ENCODE data around the gene B9D1.

Gene B9D1

DNA sequence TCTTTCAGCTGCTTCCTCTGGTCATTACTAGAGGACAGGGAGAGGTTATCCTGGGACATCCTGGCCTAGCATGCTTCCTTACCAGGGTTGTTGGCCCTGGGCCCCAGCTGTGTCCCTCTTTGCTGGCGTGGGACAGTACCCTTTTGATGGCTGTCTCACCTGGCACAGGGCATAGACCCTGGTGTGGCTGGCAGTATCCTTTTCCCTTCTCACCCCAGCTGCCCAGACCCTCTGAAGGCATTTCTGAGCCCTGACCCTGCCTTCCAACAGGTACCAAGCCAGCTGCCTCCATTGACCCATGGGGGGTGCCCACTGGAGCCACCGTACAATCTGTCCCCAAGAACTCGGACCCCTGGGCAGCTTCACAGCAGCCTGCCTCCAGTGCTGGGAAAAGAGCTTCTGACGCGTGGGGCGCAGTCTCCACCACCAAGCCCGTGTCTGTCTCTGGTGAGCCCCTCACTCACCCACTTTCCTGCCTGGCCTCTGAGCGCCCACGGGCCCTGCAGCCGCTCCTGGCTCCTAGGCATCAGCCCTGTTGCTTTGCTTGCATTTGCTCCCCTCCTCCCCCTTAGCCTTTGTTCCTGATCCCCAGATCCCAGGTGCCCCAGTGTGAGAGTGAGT is 34.0 kb downstream of the B9D1 start:
- DNase-seq (ENCODE audit: extremely low read depth, low read depth): no peak
- TF ChIP-seq, protein P1, sequence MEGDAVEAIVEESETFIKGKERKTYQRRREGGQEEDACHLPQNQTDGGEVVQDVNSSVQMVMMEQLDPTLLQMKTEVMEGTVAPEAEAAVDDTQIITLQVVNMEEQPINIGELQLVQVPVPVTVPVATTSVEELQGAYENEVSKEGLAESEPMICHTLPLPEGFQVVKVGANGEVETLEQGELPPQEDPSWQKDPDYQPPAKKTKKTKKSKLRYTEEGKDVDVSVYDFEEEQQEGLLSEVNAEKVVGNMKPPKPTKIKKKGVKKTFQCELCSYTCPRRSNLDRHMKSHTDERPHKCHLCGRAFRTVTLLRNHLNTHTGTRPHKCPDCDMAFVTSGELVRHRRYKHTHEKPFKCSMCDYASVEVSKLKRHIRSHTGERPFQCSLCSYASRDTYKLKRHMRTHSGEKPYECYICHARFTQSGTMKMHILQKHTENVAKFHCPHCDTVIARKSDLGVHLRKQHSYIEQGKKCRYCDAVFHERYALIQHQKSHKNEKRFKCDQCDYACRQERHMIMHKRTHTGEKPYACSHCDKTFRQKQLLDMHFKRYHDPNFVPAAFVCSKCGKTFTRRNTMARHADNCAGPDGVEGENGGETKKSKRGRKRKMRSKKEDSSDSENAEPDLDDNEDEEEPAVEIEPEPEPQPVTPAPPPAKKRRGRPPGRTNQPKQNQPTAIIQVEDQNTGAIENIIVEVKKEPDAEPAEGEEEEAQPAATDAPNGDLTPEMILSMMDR (IDR thresholded peaks at IDR 0.05; ENCODE audit: low read depth, low read length): no peak

DNA sequence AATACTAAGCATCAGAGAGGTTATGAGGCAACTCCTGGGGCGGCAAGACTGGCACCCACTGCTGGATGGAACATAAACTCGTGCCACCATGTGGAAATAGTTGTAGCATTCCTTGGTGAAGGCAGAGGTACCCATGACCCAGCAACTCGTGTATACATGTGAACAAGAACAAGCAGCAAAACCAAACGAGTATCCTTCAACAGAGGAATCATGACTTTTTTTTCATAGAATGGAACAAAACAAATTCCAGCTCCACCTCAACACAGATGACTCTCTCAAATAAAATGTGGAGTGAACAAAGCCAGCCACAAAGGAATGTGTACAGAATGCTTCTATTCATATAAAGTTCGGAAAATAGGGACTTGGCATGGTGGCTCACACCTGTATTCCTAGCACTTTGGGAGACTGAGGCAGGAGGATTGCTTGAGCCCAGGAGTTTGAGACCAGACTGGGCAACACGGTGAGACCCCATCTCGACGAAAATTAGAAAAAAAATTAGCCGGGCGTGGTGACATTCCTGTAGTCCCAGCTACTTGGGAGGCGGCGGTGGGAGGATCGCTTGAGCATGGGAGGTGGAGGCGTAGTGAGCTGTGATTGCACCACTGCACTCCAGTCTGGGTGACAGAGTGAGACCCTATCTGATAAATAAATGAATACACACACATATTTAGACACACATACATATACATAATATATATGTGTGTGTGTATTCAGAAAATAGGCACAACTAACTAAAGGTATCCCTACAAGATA is 35.3 kb downstream of the B9D1 start:
- peak; percentile 32 for DNase-seq (ENCODE audit: extremely low read depth, low read depth)
- TF ChIP-seq, protein P1 (IDR thresholded peaks at IDR 0.05; ENCODE audit: low read depth, low read length): no peak

DNA sequence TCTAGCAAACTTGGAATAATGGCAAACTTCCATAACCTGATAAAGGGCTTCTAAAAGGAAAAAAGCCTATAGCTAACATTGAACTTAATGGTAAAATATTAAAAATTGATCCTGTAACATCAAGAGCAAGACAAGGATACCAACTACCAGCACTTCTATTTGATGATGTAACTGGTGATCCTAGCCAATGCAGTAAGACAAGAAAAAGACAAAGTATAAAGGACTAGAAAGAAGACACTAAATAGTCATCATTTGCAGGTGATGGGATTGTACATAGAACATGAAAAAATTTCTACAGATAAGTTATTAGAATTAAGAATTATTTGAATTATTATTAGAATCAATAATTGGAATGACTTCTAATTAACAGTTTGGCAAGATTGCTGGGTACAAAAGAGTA is 37.0 kb downstream of the B9D1 start:
- TF ChIP-seq, protein P1 (IDR thresholded peaks at IDR 0.05; ENCODE audit: low read depth, low read length): no peak
- DNase-seq (ENCODE audit: extremely low read depth, low read depth): no peak

DNA sequence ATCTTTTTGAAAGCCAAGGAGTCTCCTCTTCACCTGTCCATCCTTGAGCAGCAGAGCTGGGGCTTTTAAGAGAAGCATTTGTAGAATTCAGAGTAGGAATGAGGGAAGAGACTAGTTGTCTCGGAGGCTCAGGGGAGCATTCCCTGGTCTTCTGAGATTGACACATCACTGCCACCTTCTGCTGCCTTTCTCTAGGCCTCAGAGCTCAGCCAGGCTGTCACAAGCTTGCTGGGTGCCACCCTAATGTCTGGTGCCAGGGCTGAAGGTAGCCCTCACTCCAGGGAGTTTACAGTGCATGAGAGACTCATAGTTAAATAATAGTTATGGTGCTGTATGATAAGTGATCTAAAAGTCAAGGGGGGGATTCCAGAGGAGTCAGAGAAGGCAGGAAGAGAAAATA is 39.7 kb downstream of the B9D1 start:
- TF ChIP-seq, protein P1 (IDR thresholded peaks at IDR 0.05; ENCODE audit: low read depth, low read length): no peak
- DNase-seq (ENCODE audit: extremely low read depth, low read depth): no peak

DNA sequence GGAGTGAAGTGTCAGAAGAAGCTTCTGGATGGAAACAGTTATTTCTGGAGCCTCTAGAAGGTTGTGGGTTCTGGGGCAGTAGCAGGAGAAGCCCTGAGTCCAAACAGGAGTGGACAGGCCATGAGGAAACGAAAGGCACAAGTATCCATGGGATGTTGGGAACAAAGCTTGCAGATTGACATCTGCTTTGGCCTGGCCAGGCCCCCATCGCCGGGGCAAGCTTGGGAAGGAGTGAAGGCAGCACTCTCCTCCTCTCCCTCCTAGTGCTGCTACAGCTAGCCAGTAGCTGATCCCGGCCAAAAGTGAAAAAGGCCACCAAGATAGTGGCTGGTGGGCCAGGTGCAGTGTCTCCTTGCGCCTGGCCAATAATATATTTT is 40.4 kb downstream of the B9D1 start:
- no peak for DNase-seq (ENCODE audit: extremely low read depth, low read depth)
- TF ChIP-seq, protein P1 (IDR thresholded peaks at IDR 0.05; ENCODE audit: low read depth, low read length): no peak

DNA sequence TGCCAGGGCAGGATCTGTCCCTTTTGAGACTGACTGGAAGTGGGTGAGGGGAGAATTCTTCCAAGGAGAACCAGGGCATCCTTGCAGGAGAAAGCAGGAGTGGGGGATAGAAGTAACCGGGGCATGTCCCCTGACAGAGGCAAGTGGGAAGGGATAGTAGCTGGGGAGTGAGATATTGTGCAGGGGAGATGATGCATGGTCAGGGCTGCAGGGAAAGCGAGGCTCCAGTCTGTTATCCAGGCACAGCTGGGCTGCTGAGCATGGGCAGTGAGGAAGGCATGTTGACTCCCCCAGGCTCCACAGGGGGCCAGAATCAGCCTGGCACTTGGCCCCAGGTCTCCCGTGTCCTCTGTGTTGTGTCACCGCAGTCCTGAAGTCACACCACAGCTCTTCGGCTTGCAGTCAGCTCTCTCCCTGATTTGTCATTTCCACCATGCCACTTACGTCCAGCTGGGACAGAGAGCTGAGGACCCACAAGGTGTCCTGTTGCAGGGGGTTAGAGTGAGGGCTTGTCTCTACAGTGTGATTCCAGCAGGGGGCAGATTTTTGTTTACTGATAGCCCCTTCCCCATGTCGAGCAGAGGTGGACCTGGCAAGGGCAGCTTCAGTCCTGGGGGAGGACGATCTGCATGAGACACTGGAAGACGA is 40.9 kb downstream of the B9D1 start:
- TF ChIP-seq, protein P1 (IDR thresholded peaks at IDR 0.05; ENCODE audit: low read depth, low read length): no peak; the same call in 1 of the 2 replicates
- DNase-seq (ENCODE audit: extremely low read depth, low read depth): no peak

DNA sequence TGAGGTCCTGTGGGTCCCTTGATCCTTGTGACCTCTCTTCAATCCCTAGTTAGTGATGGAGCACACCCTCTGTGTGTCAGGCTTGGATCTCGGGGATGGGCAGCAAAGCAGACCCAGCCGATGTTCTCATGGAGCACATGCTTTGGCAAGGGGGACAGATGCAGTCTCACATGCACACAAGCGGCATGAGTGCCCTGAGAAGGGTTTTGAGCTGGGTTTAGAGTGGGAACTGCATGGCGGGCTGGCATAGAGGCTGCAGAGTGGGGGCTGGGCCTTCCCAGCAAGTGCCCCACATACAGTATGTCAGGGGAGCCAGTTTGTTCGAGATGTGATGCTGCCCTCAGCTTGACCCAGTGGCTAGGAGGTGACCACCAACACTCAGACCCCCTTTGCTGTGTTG is 41.6 kb downstream of the B9D1 start:
- TF ChIP-seq, protein P1 (IDR thresholded peaks at IDR 0.05; ENCODE audit: low read depth, low read length): no peak
- DNase-seq (ENCODE audit: extremely low read depth, low read depth): no peak

All from AG09319 (cell line).